Suprapubic skin (tissue), 4 donors: ENCODE results near the gene DNM3. TPM values are rescaled to one million over a fixed set of nuclear protein-coding genes. Genes with fewer than 3 reads are reported as not detected.

Experiments
- DNase-seq, 2 donors: peaks; one replicate each; pipeline ENCODE4 v3.0.0-alpha.2; 2019; ENCODE audit warnings: low spot score in 2 of 2
- H3K27ac ChIP-seq: fragments of 200-600 bp; sonication (generic); one replicate; pipeline ENCODE4 v1.5.1; 2019
- H3K27me3 ChIP-seq: fragments of 200-600 bp; sonication (generic); one replicate; pipeline ENCODE4 v1.5.1; 2019
- H3K36me3 ChIP-seq: fragments of 200-600 bp; sonication (generic); one replicate; pipeline ENCODE4 v1.5.1; 2019
- H3K4me1 ChIP-seq: fragments of 200-600 bp; sonication (generic); one replicate; pipeline ENCODE4 v1.5.1; 2019
- H3K4me3 ChIP-seq: fragments of 200-600 bp; sonication (generic); one replicate; pipeline ENCODE4 v1.5.1; 2019; ENCODE audit warnings: mild to moderate bottlenecking
- H3K9me3 ChIP-seq: fragments of 200-600 bp; sonication (generic); one replicate; pipeline ENCODE4 v1.5.1; 2019
- EP300 ChIP-seq: sonication (generic); formaldehyde crosslinking; IDR thresholded peaks from one replicate; pipeline ENCODE4 v1.6.1; 2017; ENCODE audit warnings: antibody characterized with exemption
- POLR2A ChIP-seq, 2 donors: fragments of 450-650 bp; IDR thresholded peaks; one replicate each; pipeline ENCODE4 v1.6.1; 2017; ENCODE audit warnings: antibody characterized with exemption in 2 of 2, mild to moderate bottlenecking in 2 of 2, moderate library complexity in 2 of 2
- POLR2AphosphoS5 ChIP-seq, 3 donors: sonication (generic); formaldehyde crosslinking; IDR thresholded peaks; one replicate each; pipeline ENCODE4 v1.6.1; 2017; ENCODE audit warnings: antibody characterized with exemption in 3 of 3
- WGBS: methylation state at CpG from one replicate; pipeline ENCODE4 v1.1.5; 2018; 5-methylcytosine and 5-hydroxymethylcytosine counted together
- total RNA-seq, 4 donors: library from RNA; depleted of rRNA; stranded (reverse); fragments of >200 nt; gene quantifications; one replicate each; pipeline ENCODE4 v1.1.0, GENCODE V29; 2016
- TF ChIP-seq, protein P1 (sequence below), 2 donors: fragments of 200-600 bp in 1 of 2; fragments of 450-650 bp in 1 of 2; sonication (generic) in 1 of 2; IDR thresholded peaks; one replicate each; pipeline ENCODE4 v1.5.1; 2016 to 2019; ENCODE audit warnings: antibody characterized with exemption in 2 of 2, mild to moderate bottlenecking in 1 of 2, moderate library complexity in 1 of 2

DNM3 gene
- total RNA-seq, 4 donors from 2014 or later = 1.6 to 11.7 (median 3.7) TPM

DNA sequence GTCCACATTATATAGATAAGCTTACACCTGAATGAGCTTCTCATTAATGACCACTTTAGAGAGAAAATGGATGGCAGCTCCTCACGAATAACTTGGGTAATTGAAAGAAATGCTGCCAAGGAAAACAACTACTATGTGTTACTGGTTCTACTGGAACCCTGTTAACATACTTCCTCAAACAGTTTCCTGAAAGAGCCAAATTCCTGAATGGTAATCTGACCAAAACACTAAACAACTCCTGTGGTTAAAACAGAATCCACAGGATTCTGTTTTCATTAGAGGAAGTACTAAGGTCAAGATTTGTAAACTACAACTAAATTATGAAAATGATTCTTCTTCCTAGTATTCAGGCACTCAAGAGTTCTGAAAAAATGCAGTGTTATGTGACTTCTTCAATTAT lies 107.2 kb downstream of the DNM3 start:
- no peak for DNase-seq
- Histone ChIP-seq H3K4me1 (no peaks in the 10 kb centered on the region), H3K9me3 (no peaks in the 10 kb centered on the region), H3K36me3 (no peaks in the 10 kb centered on the region), H3K27me3 (no peaks in the 10 kb centered on the region), H3K27ac (no peak overlapping the region), H3K4me3 (no peak overlapping the region)
- WGBS = 13% methylated on average over 1 of the region's 1 CpG
- no peak for TF ChIP-seq POLR2A (IDR thresholded peaks at IDR 0.05)
- no peak for TF ChIP-seq POLR2AphosphoS5 (IDR thresholded peaks at IDR 0.05)
- TF ChIP-seq, protein P1, sequence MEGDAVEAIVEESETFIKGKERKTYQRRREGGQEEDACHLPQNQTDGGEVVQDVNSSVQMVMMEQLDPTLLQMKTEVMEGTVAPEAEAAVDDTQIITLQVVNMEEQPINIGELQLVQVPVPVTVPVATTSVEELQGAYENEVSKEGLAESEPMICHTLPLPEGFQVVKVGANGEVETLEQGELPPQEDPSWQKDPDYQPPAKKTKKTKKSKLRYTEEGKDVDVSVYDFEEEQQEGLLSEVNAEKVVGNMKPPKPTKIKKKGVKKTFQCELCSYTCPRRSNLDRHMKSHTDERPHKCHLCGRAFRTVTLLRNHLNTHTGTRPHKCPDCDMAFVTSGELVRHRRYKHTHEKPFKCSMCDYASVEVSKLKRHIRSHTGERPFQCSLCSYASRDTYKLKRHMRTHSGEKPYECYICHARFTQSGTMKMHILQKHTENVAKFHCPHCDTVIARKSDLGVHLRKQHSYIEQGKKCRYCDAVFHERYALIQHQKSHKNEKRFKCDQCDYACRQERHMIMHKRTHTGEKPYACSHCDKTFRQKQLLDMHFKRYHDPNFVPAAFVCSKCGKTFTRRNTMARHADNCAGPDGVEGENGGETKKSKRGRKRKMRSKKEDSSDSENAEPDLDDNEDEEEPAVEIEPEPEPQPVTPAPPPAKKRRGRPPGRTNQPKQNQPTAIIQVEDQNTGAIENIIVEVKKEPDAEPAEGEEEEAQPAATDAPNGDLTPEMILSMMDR (IDR thresholded peaks at IDR 0.05) = no peak
- no peak for TF ChIP-seq EP300

DNA sequence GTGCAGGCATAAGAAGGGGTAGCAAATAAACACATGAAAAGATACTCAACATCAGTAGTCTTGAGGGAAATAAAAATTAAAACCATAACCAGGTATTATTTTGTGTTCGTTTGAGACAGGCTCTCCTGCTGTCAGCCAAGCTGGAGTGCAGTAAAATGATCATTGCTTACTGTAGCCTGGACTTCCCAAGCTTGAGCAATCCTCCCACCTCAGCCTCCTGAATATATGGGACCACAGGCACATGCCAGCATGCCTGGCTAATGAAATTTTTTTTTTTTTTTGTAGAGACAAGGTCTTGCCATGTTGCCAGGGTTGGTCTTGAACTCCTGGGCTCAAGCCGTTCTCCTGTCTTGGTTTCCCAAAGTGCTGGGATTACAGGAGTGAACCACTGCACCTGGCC lies 108.0 kb downstream of the DNM3 start:
- Histone ChIP-seq H3K27me3 (no peaks in the 10 kb centered on the region), H3K4me1 (no peaks in the 10 kb centered on the region), H3K9me3 (no peaks in the 10 kb centered on the region), H3K36me3 (no peaks in the 10 kb centered on the region), H3K27ac (no peak overlapping the region), H3K4me3 (no peak overlapping the region)
- DNase-seq = no peak
- TF ChIP-seq POLR2AphosphoS5 (IDR thresholded peaks at IDR 0.05) = no peak
- TF ChIP-seq EP300 = no peak
- TF ChIP-seq, protein P1 (IDR thresholded peaks at IDR 0.05) = no peak
- TF ChIP-seq POLR2A (IDR thresholded peaks at IDR 0.05) = no peak
- 91% methylated on average over 2 of the region's 2 CpGs for WGBS

DNA sequence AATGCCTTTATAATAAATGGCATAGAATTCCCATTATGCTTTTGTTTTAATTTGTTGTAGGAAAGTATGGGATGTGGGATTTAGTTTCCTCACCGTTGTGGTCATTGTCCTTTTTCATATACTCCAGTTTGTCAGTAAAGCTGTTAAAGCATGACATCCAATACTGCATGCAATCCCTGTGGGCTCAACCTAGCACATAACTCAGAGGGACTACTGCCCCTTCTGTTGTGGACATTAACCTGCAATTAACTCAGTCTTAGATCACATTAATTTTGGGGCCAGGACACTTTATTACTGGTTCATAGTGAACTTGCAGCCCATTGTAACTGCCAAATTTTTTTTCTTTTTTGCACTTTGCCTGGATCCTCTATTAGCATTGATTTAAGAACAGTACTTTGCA lies 112.5 kb downstream of the DNM3 start:
- H3K27me3 ChIP-seq = no peaks in the 10 kb centered on the region
- 45% methylated on average over 1 of the region's 1 CpG for WGBS
- TF ChIP-seq, protein P1 (IDR thresholded peaks at IDR 0.05) = no peak
- TF ChIP-seq POLR2A (IDR thresholded peaks at IDR 0.05) (no peak), POLR2AphosphoS5 (IDR thresholded peaks at IDR 0.05) (no peak), EP300 (no peak)
- no peak for DNase-seq
- H3K9me3 ChIP-seq = no peaks in the 10 kb centered on the region
- H3K27ac ChIP-seq = no peak overlapping the region
- no peak overlapping the region for H3K4me3 ChIP-seq
- no peaks in the 10 kb centered on the region for H3K36me3 ChIP-seq
- no peaks in the 10 kb centered on the region for H3K4me1 ChIP-seq

DNA sequence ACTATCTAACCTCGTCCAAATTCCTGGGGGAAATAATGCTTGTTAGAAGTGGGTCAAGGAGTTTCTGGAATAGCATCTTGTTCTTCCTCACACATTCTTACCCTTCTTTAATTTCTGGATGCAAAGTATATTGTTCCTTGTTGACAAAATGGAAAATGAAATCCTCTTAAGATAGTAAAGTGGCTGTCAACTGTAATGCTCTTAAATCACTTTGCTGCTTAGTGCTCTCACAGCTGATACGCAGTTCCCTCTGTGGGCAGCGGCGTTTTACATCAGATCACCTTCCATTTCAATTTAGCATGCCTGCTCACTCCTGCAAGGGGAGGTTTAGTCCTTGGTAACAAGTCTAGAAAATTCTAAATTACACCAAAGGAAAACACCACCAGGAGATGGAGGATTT lies 113.1 kb downstream of the DNM3 start:
- Histone ChIP-seq H3K27me3 (no peaks in the 10 kb centered on the region), H3K4me3 (no peak overlapping the region), H3K4me1 (no peaks in the 10 kb centered on the region), H3K27ac (no peak overlapping the region), H3K9me3 (no peaks in the 10 kb centered on the region), H3K36me3 (no peaks in the 10 kb centered on the region)
- TF ChIP-seq, protein P1 (IDR thresholded peaks at IDR 0.05) = no peak
- TF ChIP-seq EP300 = no peak
- no peak for TF ChIP-seq POLR2AphosphoS5 (IDR thresholded peaks at IDR 0.05)
- TF ChIP-seq POLR2A (IDR thresholded peaks at IDR 0.05) = no peak
- WGBS = 80% methylated on average over 4 of the region's 4 CpGs
- no peak for DNase-seq

DNA sequence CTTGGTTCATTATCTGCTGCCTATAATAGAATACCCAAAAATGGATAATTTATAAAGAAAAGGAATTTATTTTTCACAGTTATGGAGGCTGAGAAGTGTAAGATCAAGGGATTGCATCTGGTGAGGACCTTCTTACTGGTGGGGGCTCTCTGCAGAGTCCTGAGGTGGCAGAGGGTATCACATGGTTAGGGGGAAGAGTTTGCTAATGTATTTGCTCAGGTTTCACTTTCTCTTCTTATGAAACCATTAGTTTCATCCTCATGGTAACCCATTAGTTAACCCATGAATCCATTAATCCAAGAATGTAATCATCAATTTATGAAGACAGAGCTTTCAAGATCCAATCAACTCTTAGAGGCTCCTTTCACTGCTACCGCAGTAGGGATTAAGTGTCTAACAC lies 120.6 kb downstream of the DNM3 start:
- WGBS = 100% methylated on average over 1 of the region's 1 CpG
- Histone ChIP-seq H3K4me3 (no peak overlapping the region), H3K9me3 (no peaks in the 10 kb centered on the region), H3K27me3 (no peaks in the 10 kb centered on the region), H3K4me1 (no peaks in the 10 kb centered on the region), H3K27ac (no peak overlapping the region), H3K36me3 (no peaks in the 10 kb centered on the region)
- no peak for TF ChIP-seq POLR2AphosphoS5 (IDR thresholded peaks at IDR 0.05)
- no peak for DNase-seq

DNA sequence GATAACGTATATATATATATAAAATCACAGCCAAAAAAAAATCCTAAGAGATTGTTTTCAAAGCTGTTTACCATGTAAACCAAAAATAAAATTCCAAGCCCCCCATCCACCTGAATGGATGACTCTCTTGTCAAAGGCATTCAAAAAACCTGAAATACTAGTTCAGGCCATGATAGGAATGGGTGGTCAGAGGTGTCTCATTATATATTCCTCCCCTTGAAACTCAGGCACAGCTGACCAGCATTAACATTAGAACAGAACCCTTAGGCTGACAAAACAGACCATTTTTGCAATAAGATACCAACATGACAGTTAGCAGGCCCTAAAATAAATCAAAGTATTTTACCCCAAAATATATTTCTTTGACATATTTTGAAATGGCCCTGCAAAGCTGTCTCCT lies 122.5 kb downstream of the DNM3 start:
- Histone ChIP-seq H3K4me3 (no peak overlapping the region), H3K36me3 (no peaks in the 10 kb centered on the region), H3K27ac (no peak overlapping the region), H3K27me3 (no peaks in the 10 kb centered on the region), H3K4me1 (no peaks in the 10 kb centered on the region), H3K9me3 (no peaks in the 10 kb centered on the region)
- WGBS = 93% methylated on average over 1 of the region's 1 CpG
- no peak for TF ChIP-seq POLR2AphosphoS5 (IDR thresholded peaks at IDR 0.05)
- TF ChIP-seq, protein P1 (IDR thresholded peaks at IDR 0.05) = no peak
- TF ChIP-seq EP300 = no peak
- no peak for DNase-seq
